A549 (cell line): ENCODE measurements around the gene MXI1. TPM values are rescaled to one million over a fixed set of nuclear protein-coding genes. Genes with fewer than 3 reads are reported as not detected.

Source experiments
- ATAC-seq, 2 experiments: fragments of 200-7000 bp in 1 of 2; fragments of >200 bp in 1 of 2; cut with Nextera tagmentation in 1 of 2; cut with Tn5 transposase in 1 of 2; 3 replicates each; pipeline versions ENCODE4 v1.8.0 to v1.9.1; 2018 to 2020; ENCODE audit warnings: mild to moderate bottlenecking in 1 of 2, moderate library complexity in 1 of 2
- CTCF ChIA-PET: fragments of 300-600 bp; sonication (Branson Sonifier 250); formaldehyde crosslinking; extraction: SDS; loops from one replicate; lab custom pipeline; 2021; ENCODE audit warnings: antibody characterized with exemption, inconsistent platforms; lab: Yijun Ruan, JAX
- POLR2A ChIA-PET: fragments of 350-600 bp; formaldehyde crosslinking; extraction: SDS; loops from one replicate; lab custom pipeline; 2021; ENCODE audit warnings: antibody characterized with exemption, inconsistent platforms; lab: Yijun Ruan, JAX
- DNase-seq, 2 experiments: peaks; one replicate each; pipeline versions ENCODE4 v3.0.0 to v3.0.0-alpha.2; 2011 to 2016; ENCODE audit warnings: low read depth in 1 of 2, low spot score in 1 of 2
- FAIRE-seq: peaks from 2 replicates; lab custom pipeline; 2011; peaks lifted over from hg19 to GRCh38; lab: Jason Lieb, UNC
- H3K27ac ChIP-seq, 2 experiments: fragments of >200 bp; sonication (Bioruptor Twin); formaldehyde crosslinking; 3 replicates each; pipeline ENCODE4 v1.5.1; 2016 to 2017
- H3K4me1 ChIP-seq: fragments of >200 bp; sonication (Bioruptor Twin); formaldehyde crosslinking; 3 replicates; pipeline ENCODE4 v1.6.1; 2016
- H3K4me2 ChIP-seq: fragments of >200 bp; sonication (Bioruptor Twin); formaldehyde crosslinking; 3 replicates; pipeline ENCODE4 v1.6.1; 2016
- H3K4me3 ChIP-seq: fragments of >200 bp; sonication (Bioruptor Twin); formaldehyde crosslinking; 3 replicates; pipeline ENCODE4 v1.5.1; 2016
- H3K9me3 ChIP-seq: fragments of >200 bp; sonication (Bioruptor Twin); formaldehyde crosslinking; 3 replicates; pipeline ENCODE4 v1.6.1; 2016
- BHLHE40 ChIP-seq: IDR thresholded peaks from 2 replicates; pipeline ENCODE4 v1.6.1; 2012; ENCODE audit warnings: low read depth, low read length, inconsistent platforms
- EHMT2 ChIP-seq: fragments of 200-600 bp; sonication (generic); IDR thresholded peaks from 2 replicates; pipeline ENCODE4 v1.6.1; 2016; ENCODE audit warnings: antibody characterized with exemption, low read depth, mild to moderate bottlenecking, moderate library complexity
- ELK1 ChIP-seq: fragments of 150-350 bp; IDR thresholded peaks from 2 replicates; pipeline ENCODE4 v1.6.1; 2014; ENCODE audit warnings: low read depth, mild to moderate bottlenecking, low read length
- ESRRA ChIP-seq: fragments of 150-350 bp; IDR thresholded peaks from 2 replicates; pipeline ENCODE4 v1.6.1; 2014; ENCODE audit warnings: mild to moderate bottlenecking, low read length, borderline replicate concordance
- HEYL ChIP-seq: fragments of 250-450 bp; sonication (Bioruptor Pico); IDR thresholded peaks from 2 replicates; pipeline ENCODE4 v1.8.0; 2021; ENCODE audit warnings: mild to moderate bottlenecking, moderate library complexity
- HOXA7 ChIP-seq: fragments of 250-450 bp; sonication (Bioruptor Pico); IDR thresholded peaks from 2 replicates; pipeline ENCODE4 v1.5.0; 2020; ENCODE audit warnings: mild to moderate bottlenecking, moderate library complexity
- JUN ChIP-seq, 2 experiments: fragments of >200 bp; sonication (Bioruptor Twin); formaldehyde crosslinking; IDR thresholded peaks; 2 replicates in 1 of 2; 3 replicates in 1 of 2; pipeline ENCODE4 v1.6.1; 2016 to 2017
- JUNB ChIP-seq: fragments of >200 bp; sonication (Bioruptor Twin); formaldehyde crosslinking; IDR thresholded peaks from 2 replicates; pipeline ENCODE4 v1.6.1; 2016
- MAFK ChIP-seq: fragments of 450-650 bp; IDR thresholded peaks from 2 replicates; pipeline ENCODE4 v1.6.1; 2014; ENCODE audit not compliant: partially characterized antibody
- MYC ChIP-seq: IDR thresholded peaks from 2 replicates; pipeline ENCODE4 v1.6.1; 2012; ENCODE audit warnings: mild to moderate bottlenecking, inconsistent platforms, low read length, improper control_type of control experiment, borderline replicate concordance
- NPAS2 ChIP-seq: fragments of 250-450 bp; sonication (Bioruptor Pico); IDR thresholded peaks from 2 replicates; pipeline ENCODE4 v1.8.0; 2022; ENCODE audit warnings: mild to moderate bottlenecking, moderate library complexity, borderline replicate concordance
- NR3C1 ChIP-seq: fragments of >200 bp; sonication (Bioruptor Twin); formaldehyde crosslinking; IDR thresholded peaks from 3 replicates; pipeline ENCODE4 v1.6.1; 2017
- PHF8 ChIP-seq: fragments of 200-600 bp; sonication (generic); IDR thresholded peaks from 2 replicates; pipeline ENCODE4 v1.6.1; 2016; ENCODE audit warnings: low read depth, mild to moderate bottlenecking, antibody characterized with exemption, moderate library complexity, borderline replicate concordance
- RAD21 ChIP-seq, 2 experiments: fragments of >200 bp in 1 of 2; sonication (Bioruptor Twin) in 1 of 2; formaldehyde crosslinking in 1 of 2; IDR thresholded peaks in 1 of 2; conservative IDR thresholded peaks in 1 of 2; 2 replicates in 1 of 2; 3 replicates in 1 of 2; pipeline ENCODE4 v1.6.1; 2012 to 2018; ENCODE audit warnings: inconsistent platforms in 1 of 2
- RFX5 ChIP-seq: fragments of 450-650 bp; IDR thresholded peaks from 2 replicates; pipeline ENCODE4 v1.7.1; 2014; ENCODE audit warnings: antibody characterized with exemption, mild to moderate bottlenecking, moderate library complexity
- SMC3 ChIP-seq: fragments of >200 bp; sonication (Bioruptor Twin); formaldehyde crosslinking; IDR thresholded peaks from 3 replicates; pipeline ENCODE4 v1.6.1; 2018; ENCODE audit warnings: inconsistent platforms
- ZFP36 ChIP-seq: fragments of 450-650 bp; IDR thresholded peaks from 2 replicates; pipeline ENCODE4 v1.6.1; 2014; ENCODE audit warnings: borderline replicate concordance; ENCODE audit not compliant: partially characterized antibody
- WGBS: methylation state at CpG from one replicate; pipeline ENCODE4 v1.1.6; 2017; ENCODE audit errors: missing lambda C conversion rate; 5-methylcytosine and 5-hydroxymethylcytosine counted together
- polyA plus RNA-seq, 4 experiments: library from polyadenylated mRNA; depleted of rRNA in 3 of 4; stranded (reverse); fragments of >200 nt; fragmentation: RNase III in 1 of 4; extraction: RNeasy Plus Mini Kit Qiagen cat#74134 plus additional on column Dnase treatment in 1 of 4; gene quantifications; 2 replicates in 3 of 4; 3 replicates in 1 of 4; pipeline ENCODE4 v1.2.3, GENCODE V29; 2011 to 2017
- TF ChIP-seq, protein P1 (sequence below): IDR thresholded peaks from 2 replicates; pipeline ENCODE4 v1.6.1; 2012
- TF ChIP-seq, protein P2 (sequence below): fragments of >200 bp; sonication (Bioruptor Twin); formaldehyde crosslinking; IDR thresholded peaks from 2 replicates; pipeline ENCODE4 v1.6.1; 2016

MXI1 gene
- polyA plus RNA-seq, 2 of the 4 experiments (the other 2 are of a cell fraction) = 7.1 to 15.7 TPM

DNA sequence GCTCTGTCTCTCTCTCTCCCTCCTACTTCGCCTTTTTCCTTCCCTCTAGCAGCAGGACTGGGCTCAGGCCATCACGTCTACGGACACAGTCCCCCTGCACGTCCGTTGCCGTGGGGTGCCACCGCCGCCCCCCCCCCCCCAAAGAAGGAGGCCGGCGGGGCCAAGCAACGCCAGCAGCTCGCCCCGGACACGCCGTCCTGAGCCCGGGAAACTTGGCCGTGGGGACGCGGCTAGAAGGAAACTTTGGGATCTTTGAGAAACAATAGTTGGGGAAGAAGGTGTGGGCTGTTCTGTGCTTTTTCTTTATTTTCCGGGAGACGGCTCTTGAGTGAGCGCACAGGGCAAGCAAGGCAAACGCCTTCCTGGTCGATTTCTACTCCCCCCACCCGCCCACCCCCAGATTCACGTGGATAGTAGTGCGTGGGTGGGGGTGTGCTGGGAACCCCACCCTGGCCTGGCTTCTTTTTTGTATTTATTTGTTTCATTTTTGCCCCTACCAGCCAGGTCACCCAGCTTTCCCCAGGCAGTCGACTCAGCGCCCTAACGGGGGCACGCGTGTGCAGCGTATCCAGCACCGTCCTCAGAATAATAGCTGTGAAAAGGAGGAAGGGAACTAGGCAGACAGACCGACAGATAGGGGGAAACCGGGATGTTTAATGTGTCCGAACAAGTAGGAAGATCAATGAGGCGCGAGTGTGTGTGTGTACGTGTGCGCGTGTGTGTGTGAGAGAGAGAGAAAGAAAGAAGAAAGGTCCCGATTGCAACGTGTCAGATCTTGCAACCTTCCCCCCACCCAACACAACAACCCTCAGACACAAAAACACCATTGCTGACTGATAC is 1.4 kb downstream of the MXI1 start (continued):
- TF ChIP-seq, protein P1, sequence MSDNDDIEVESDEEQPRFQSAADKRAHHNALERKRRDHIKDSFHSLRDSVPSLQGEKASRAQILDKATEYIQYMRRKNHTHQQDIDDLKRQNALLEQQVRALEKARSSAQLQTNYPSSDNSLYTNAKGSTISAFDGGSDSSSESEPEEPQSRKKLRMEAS = peak; percentile 3; the same call in 1 of the 2 replicates
- no peak for TF ChIP-seq ESRRA

GRCh38 chr10:110209454-110209925 is 2.1 kb downstream of the MXI1 start:
- peak overlapping the region; percentile 99 for H3K4me2 ChIP-seq
- H3K27ac ChIP-seq = peak overlapping the region; percentile 82 to 90
- H3K4me1 ChIP-seq = peaks cover 26% of the 10 kb centered on the region
- ChIA-PET CTCF (interaction anchor here (1.1 to 11.8 kb wide), 10 partner anchors 12 to 325 kb away, joined by 3 to 176 read pairs (median 4); no protein-coding TSS in a partner anchor), POLR2A (interaction anchor here (0.8 to 2.6 kb wide), 6 partner anchors 12 to 325 kb away, joined by 3 to 24 read pairs (median 4); partner anchors contain the start of gene SMNDC1)
- no peak for TF ChIP-seq HOXA7 (CRISPR knock-in tag)
- no peak; the same call in 2 of the 3 replicates for TF ChIP-seq SMC3
- TF ChIP-seq MAFK = no peak
- peak in 1 of 2 experiments; percentile 3; a peak in 1 of 5 replicates for TF ChIP-seq JUN (IDR thresholded peaks at IDR 0.05)
- peak; percentile 5 for TF ChIP-seq MYC
- TF ChIP-seq NPAS2 (CRISPR knock-in tag) = no peak
- no peak for TF ChIP-seq BHLHE40
- no peak for TF ChIP-seq JUNB
- TF ChIP-seq PHF8 = no peak
- TF ChIP-seq ZFP36 = no peak
- no peak for TF ChIP-seq EHMT2
- TF ChIP-seq ELK1 = no peak
- 0 out of 2 replicates have a peak, but pooled peaks have one; percentile 37 for TF ChIP-seq RFX5
- no peak for TF ChIP-seq HEYL
- no peak for TF ChIP-seq NR3C1
- TF ChIP-seq, protein P1 = peak; percentile 36
- no peak for TF ChIP-seq RAD21 (conservative IDR thresholded peaks at IDR 0.05 in 1 of 2, IDR thresholded peaks at IDR 0.05 in 1 of 2)
- no peaks in the 10 kb centered on the region for H3K9me3 ChIP-seq
- ATAC-seq = peak in 1 of 2 experiments; percentile 5; a peak in 3 of 6 replicates
- 0% methylated on average over 24 of the region's 24 CpGs for WGBS
- no peak for FAIRE-seq
- peak; percentile 52 to 68 for DNase-seq
- peak overlapping the region; percentile 64 for H3K4me3 ChIP-seq

- peak; percentile 5 to 23; a peak in 3 of 6 replicates for ATAC-seq
- TF ChIP-seq, protein P2, sequence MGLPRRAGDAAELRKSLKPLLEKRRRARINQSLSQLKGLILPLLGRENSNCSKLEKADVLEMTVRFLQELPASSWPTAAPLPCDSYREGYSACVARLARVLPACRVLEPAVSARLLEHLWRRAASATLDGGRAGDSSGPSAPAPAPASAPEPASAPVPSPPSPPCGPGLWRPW = no peak
- TF ChIP-seq, all 56 proteins: peak for 0
- DNase-seq = peak; percentile 26 to 29
- CTCF ChIA-PET = interaction anchor here (1.1 to 11.8 kb wide), 8 partner anchors 11 to 326 kb away, joined by 3 to 176 read pairs (median 6); no protein-coding TSS in a partner anchor
- Histone ChIP-seq H3K9me3 (no peaks in the 10 kb centered on the region), H3K4me2 (peak overlapping the region; percentile 99), H3K4me3 (peak overlapping the region; percentile 64), H3K27ac (peak overlapping the region; percentile 82 to 90), H3K4me1 (peaks cover 26% of the 10 kb centered on the region)
- under 1% methylated on average over 38 of the region's 63 CpGs for WGBS
- no peak for FAIRE-seq
- POLR2A ChIA-PET = interaction anchor here (0.7 to 2.6 kb wide), 14 partner anchors 9 to 326 kb away, joined by 3 to 24 read pairs (median 4); partner anchors contain the start of genes ADD3 and SMNDC1
These were observed 2.7 kb downstream of the MXI1 start for GRCh38 chr10:110209926-110210673.
